Mucosa of stomach (tissue), 1 donor: Measurements from ENCODE around the gene SLC22A15.
"Not testable (repeated sequence)": the region's sequence is repeated elsewhere in the genome, so short reads cannot be mapped to it uniquely, and the experiment has no call there.

ENCODE experiments used
- H3K27me3 ChIP-seq: one replicate; pipeline ENCODE4 v1.7.0; 2013; ENCODE audit warnings: mild to moderate bottlenecking, low read length; ENCODE audit not compliant: control insufficient read depth, insufficient read depth
- H3K36me3 ChIP-seq: one replicate; pipeline ENCODE4 v1.7.0; 2013; ENCODE audit warnings: low read length; ENCODE audit not compliant: control insufficient read depth, insufficient read depth
- H3K4me1 ChIP-seq: one replicate; pipeline ENCODE4 v1.7.0; 2013; ENCODE audit warnings: mild to moderate bottlenecking, low read length; ENCODE audit not compliant: control insufficient read depth, insufficient read depth
- H3K4me3 ChIP-seq: one replicate; pipeline ENCODE4 v1.7.0; 2013; ENCODE audit warnings: low read length
- H3K9ac ChIP-seq: one replicate; pipeline ENCODE4 v1.7.0; 2013; ENCODE audit warnings: mild to moderate bottlenecking, low read length, moderate library complexity
- H3K9me3 ChIP-seq: one replicate; pipeline ENCODE4 v1.7.0; 2013; ENCODE audit warnings: mild to moderate bottlenecking, low read length, moderate library complexity; ENCODE audit not compliant: control insufficient read depth
- donor health status: Pancreatic carcinoma.

SLC22A15 gene

GRCh38 chr1:115958866-115959265, 17.4 kb upstream of the SLC22A15 start:
- no peaks in the 10 kb centered on the region for H3K9me3 ChIP-seq
- no peak overlapping the region for H3K9ac ChIP-seq
- H3K36me3 ChIP-seq = no peaks in the 10 kb centered on the region
- H3K4me3 ChIP-seq = no peak overlapping the region
- H3K4me1 ChIP-seq = peaks cover 13% of the 10 kb centered on the region
- no peaks in the 10 kb centered on the region for H3K27me3 ChIP-seq

- Histone ChIP-seq H3K4me1 (no peaks in the 10 kb centered on the region), H3K9ac (no peak overlapping the region), H3K27me3 (no peaks in the 10 kb centered on the region), H3K36me3 (no peaks in the 10 kb centered on the region), H3K9me3 (no peaks in the 10 kb centered on the region), H3K4me3 (no peak overlapping the region)
Observed at GRCh38 chr1:115969509-115969908, 6.8 kb upstream of the SLC22A15 start.

DNA sequence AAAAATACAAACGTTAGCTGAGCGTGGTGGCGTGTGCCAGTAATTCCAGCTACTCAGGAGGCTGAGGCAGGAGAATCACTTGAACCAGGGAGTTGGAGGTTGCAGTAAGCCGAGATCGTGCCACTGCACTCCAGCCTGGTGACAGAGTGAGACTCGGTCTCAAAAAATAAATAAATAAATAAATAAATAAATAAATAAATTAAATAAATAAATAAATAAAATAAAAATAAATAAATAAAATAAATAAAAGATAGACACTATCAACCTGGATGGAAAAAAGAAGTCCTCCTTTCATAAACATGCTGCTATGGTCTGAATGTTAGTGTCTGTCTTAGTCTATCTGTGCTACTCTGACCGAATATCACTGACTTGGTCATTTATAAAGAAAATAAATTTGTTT, 4.5 kb upstream of the SLC22A15 start:
- not testable (repeated sequence) for H3K36me3 ChIP-seq, H3K9ac ChIP-seq, H3K9me3 ChIP-seq, H3K4me1 ChIP-seq, H3K4me3 ChIP-seq, H3K27me3 ChIP-seq

DNA sequence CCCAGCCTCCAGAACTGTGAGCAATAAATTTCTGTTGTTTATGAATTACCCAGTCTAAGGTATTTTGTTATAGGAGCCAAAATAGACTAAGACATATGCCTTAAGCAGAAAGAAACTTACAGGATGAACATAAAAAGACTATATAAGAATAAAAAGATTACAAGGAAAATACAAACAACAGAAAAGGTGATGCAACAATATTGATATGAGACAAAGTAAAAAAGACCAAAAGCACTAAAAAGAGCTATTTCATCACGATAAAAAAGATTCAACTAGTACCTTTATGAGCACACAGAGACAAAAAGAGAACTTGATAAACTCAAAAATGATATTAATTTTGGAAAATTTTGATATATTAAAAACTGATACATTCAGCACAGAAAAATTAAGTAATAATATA, 3.2 kb upstream of the SLC22A15 start:
- Histone ChIP-seq H3K9ac (no peak overlapping the region), H3K4me3 (no peak overlapping the region), H3K27me3 (no peaks in the 10 kb centered on the region), H3K9me3 (no peaks in the 10 kb centered on the region), H3K36me3 (no peaks in the 10 kb centered on the region), H3K4me1 (peaks cover 12% of the 10 kb centered on the region)

DNA sequence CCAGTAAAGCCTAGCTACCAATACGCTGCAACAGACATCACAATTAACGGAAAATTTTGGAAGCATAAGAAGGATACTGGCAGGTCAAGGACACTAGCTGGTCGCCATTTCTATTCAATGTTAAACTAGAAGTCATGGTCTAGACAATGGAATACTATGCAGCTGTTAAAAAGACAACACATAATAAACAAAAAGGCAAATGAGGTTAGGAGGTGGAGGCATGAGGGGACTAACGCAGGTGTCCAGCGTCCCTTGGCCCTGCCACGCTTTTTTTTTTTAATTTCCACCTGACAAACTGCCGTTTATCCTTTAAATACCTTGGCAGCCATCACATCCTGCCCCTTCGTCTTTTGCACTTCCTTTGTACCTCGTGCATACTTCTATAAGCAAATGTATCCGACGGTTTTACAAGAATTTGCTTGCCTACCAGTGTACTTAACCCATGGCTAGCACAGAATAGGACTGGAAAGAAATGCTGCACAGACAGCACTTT, 698 bp upstream of the SLC22A15 start:
- H3K9ac ChIP-seq = peak overlapping the region; percentile 83
- H3K4me3 ChIP-seq = peak overlapping the region; percentile 63
- no peaks in the 10 kb centered on the region for H3K9me3 ChIP-seq
- peaks cover 12% of the 10 kb centered on the region for H3K4me1 ChIP-seq
- no peaks in the 10 kb centered on the region for H3K36me3 ChIP-seq
- H3K27me3 ChIP-seq = no peaks in the 10 kb centered on the region

GRCh38 chr1:115976921-115977498, 697 bp downstream of the SLC22A15 start:
- Histone ChIP-seq H3K4me3 (peak overlapping the region; percentile 40), H3K36me3 (no peaks in the 10 kb centered on the region), H3K9ac (peak overlapping the region; percentile 44), H3K4me1 (peaks cover 21% of the 10 kb centered on the region), H3K9me3 (no peaks in the 10 kb centered on the region), H3K27me3 (no peaks in the 10 kb centered on the region)

DNA sequence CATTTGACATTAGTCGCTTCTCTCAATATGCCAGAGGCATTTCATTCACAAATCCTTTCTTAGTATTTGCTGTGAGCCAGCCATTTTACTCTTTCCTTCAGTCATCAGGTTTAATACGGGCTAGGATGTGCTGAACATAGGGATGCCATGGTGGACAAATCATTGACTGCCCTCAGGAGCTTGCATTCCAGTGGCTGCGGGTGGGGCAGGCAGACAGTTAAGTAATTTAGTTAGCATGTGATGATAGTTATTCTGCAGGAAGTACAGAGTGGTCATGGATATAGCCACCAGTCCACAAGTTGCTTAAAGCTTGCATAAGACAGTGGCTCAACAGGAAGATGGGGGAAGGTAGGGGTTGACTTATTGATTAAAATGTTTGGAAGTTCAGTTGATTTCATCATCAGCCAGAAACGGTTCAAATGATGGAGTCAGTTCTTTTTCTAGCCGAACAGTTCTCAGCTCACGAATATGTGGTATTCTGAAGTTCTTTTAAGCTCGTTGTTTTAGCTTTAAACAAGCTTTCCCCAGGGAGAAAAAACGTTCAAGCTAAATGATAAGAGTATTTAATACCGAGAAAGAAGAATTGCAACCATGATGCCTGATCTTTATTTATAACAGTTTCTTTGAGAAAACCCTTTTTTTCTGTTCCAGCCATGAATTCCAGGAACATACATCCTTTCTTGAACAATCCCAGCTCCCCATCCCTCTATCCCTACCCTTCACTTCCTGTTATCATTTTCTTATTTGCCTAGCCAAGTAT, 1.4 kb downstream of the SLC22A15 start:
- Histone ChIP-seq H3K4me1 (peaks cover 21% of the 10 kb centered on the region), H3K9ac (no peak overlapping the region), H3K36me3 (no peaks in the 10 kb centered on the region), H3K27me3 (no peaks in the 10 kb centered on the region), H3K4me3 (no peak overlapping the region), H3K9me3 (no peaks in the 10 kb centered on the region)

DNA sequence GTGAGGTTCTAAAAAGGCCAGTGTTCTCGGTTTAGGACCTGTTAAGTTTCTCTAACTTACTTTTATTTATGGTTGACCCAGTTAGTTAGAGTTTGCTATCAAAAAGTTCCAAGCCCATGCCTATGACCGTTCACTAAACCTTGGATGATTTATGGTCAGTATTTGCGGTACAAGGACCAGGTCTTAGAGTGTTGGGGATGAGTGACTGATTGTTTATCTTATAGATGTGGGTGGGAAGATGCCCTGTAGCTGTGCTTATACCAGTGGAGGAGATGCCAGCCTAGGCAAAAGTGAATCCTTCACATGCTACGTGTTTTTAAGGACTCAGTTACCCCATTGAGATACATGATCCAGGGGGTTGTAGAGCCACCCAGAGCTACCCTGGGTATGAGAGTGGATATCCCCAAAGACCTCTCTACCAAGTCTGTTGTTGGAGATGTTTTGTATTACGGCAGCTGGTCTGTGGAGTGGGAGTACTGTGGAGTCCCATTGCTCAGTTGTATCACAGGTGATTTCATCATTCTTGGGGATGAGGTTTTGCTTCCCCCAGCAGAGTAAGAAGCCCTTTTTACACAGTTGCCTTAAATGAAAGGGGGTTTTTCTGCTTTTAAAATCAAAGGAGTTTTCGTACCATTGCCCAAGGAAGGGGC, 2.1 kb downstream of the SLC22A15 start:
- no peak overlapping the region for H3K4me3 ChIP-seq
- H3K4me1 ChIP-seq = peaks cover 21% of the 10 kb centered on the region

GRCh38 chr1:115980156-115980555, 3.8 kb downstream of the SLC22A15 start:
- no peak overlapping the region for H3K4me3 ChIP-seq
- no peaks in the 10 kb centered on the region for H3K9me3 ChIP-seq
- H3K36me3 ChIP-seq = no peaks in the 10 kb centered on the region
- no peak overlapping the region for H3K9ac ChIP-seq
- peaks cover 21% of the 10 kb centered on the region for H3K4me1 ChIP-seq
- H3K27me3 ChIP-seq = no peaks in the 10 kb centered on the region

More for the DNA sequence above, 2.1 kb downstream of the SLC22A15 start:
- Histone ChIP-seq H3K9ac (no peak overlapping the region), H3K9me3 (no peaks in the 10 kb centered on the region), H3K27me3 (no peaks in the 10 kb centered on the region), H3K36me3 (no peaks in the 10 kb centered on the region)

- Histone ChIP-seq H3K9ac (no peak overlapping the region), H3K4me1 (peaks cover 18% of the 10 kb centered on the region), H3K36me3 (no peaks in the 10 kb centered on the region), H3K27me3 (no peaks in the 10 kb centered on the region), H3K4me3 (no peak overlapping the region), H3K9me3 (no peaks in the 10 kb centered on the region)
Observed at GRCh38 chr1:115980998-115981993, 5.0 kb downstream of the SLC22A15 start.

- Histone ChIP-seq H3K27me3 (no peaks in the 10 kb centered on the region), H3K4me3 (no peak overlapping the region), H3K9ac (no peak overlapping the region), H3K9me3 (no peaks in the 10 kb centered on the region), H3K36me3 (no peaks in the 10 kb centered on the region), H3K4me1 (peaks cover 12% of the 10 kb centered on the region)
Observed at GRCh38 chr1:115982400-115982799, 6.1 kb downstream of the SLC22A15 start.
